Heart right ventricle (tissue), 16 donors: ENCODE results near the gene LARGE1. TPM values are rescaled to one million over a fixed set of nuclear protein-coding genes. Genes with fewer than 3 reads are reported as not detected.

ENCODE experiments used
- ATAC-seq, 8 donors: fragments of 200-7000 bp; cut with Tn5 transposase; one replicate each; pipeline ENCODE4 v1.9.1; 2020; ENCODE audit warnings: mild to moderate bottlenecking in 8 of 8, moderate library complexity in 8 of 8, moderate number of reproducible peaks in 1 of 8
- DNase-seq, 2 donors: peaks; one replicate each; pipeline ENCODE4 v3.0.0-alpha.2; 2020
- H3K27ac ChIP-seq, 10 donors: fragments of 200-600 bp; sonication (generic) in 2 of 10; one replicate each; pipeline versions ENCODE4 v1.5.0 to v1.8.0; 2020 to 2022; ENCODE audit warnings: mild to moderate bottlenecking in 3 of 10
- H3K27me3 ChIP-seq, 7 donors: fragments of 200-600 bp; one replicate each; pipeline ENCODE4 v1.8.0; 2021 to 2022; ENCODE audit warnings: mild to moderate bottlenecking in 2 of 7
- H3K36me3 ChIP-seq, 9 donors: fragments of 200-600 bp; sonication (generic) in 1 of 9; one replicate each; pipeline versions ENCODE4 v1.5.0 to v1.8.0; 2020 to 2022; ENCODE audit warnings: mild to moderate bottlenecking in 2 of 9
- H3K4me1 ChIP-seq, 9 donors: fragments of 200-600 bp; sonication (generic) in 1 of 9; one replicate each; pipeline versions ENCODE4 v1.5.0 to v1.8.0; 2020 to 2022; ENCODE audit warnings: mild to moderate bottlenecking in 4 of 9
- H3K4me3 ChIP-seq, 10 donors: fragments of 200-600 bp; sonication (generic) in 2 of 10; one replicate each; pipeline versions ENCODE4 v1.5.0 to v1.8.0; 2020 to 2022; ENCODE audit warnings: mild to moderate bottlenecking in 7 of 10, moderate library complexity in 2 of 10
- H3K9me3 ChIP-seq, 11 donors: fragments of 200-600 bp in 10 of 11; sonication (generic) in 2 of 11; one replicate each; pipeline versions ENCODE4 v1.5.0 to v1.8.0; 2013 to 2022; ENCODE audit warnings: mild to moderate bottlenecking in 2 of 11, control low read depth in 1 of 11, moderate library complexity in 1 of 11
- WGBS, 2 donors: extraction: QIAGEN DNeasy Blood & Tissue Kit; methylation state at CpG; one replicate each; pipeline ENCODE4 v1.1.7; 2013; ENCODE audit warnings: inconsistent platforms in 1 of 2; 5-methylcytosine and 5-hydroxymethylcytosine counted together
- intact Hi-C, 10 donors: fragments of 100-400 bp; cut with DNase I; formaldehyde crosslinking; loops; one replicate each; pipeline versions ENCODE4 v1.11.1 to v1.14.2; 2022
- polyA plus RNA-seq, 2 donors: library from polyadenylated mRNA; stranded (reverse); fragments of 200-250 nt; gene quantifications; one replicate each; pipeline ENCODE4 v1.2.3, GENCODE V29; 2013
- total RNA-seq, 10 donors: library from RNA; stranded (reverse); fragmentation: NEBNext Ultra II Directional in 3 of 10; extraction: Animal tissue kit (Norgen Biotek cat#: 25700) in 3 of 10; gene quantifications; one replicate each; pipeline versions ENCODE4 v1.2.1 to v1.2.4, GENCODE V29; 2021 to 2023
- TF ChIP-seq, protein P1 (sequence below), 9 donors: fragments of 200-600 bp; sonication (generic) in 2 of 9; IDR thresholded peaks; one replicate each; pipeline versions ENCODE4 v1.5.0 to v1.8.0; 2021 to 2022; ENCODE audit warnings: antibody characterized with exemption in 9 of 9, mild to moderate bottlenecking in 5 of 9, moderate library complexity in 1 of 9
- donor health status: Arrhythmogenic right ventricular cardiomyopathy.
- donor health status: ischemic (EF 13 %, LVEDD 7.1; RV severe dilation, severe dysfunction).
- donor health status: healthy with polysubstance abuse.
- donor health status: DM: no; HTN: yes; CAD: no.
- donor health status: DM: no; HTN: no; CAD: no.
- donor health status: ischemic (EF 25% LVEDD 6.9; RV normal size, moderate dysfunction).
- donor health status: ischemic (EF 25% LVEDD 5.7; RV mildly dilated, moderate dysfunction).
- donor health status: healthy.
- donor health status: DM: yes; HTN: yes; CAD: no.
- donor health status: Ischemic cardiomyopathy.
- donor health status: ischemic (EF 35%, LVEDD 5.7; RV mildly dilated, moderate dysfunction).
- donor health status: nonischemic (EF 11% LVEDD 7.7; RV severe dilation, severe dysfunction).
- donor health status: DM: yes; HTN: yes; CAD: no.
- donor health status: PGD.
- donor health status: ischemic (EF 29% LVEDD 5.4; RV normal size, mild dysfunction).
- donor health status: nonischemic (EF 23%, LVEDD 6.1; RV moderate dilation, normal function).

The LARGE1 gene
- total and polyA plus RNA-seq, 12 donors: 33.7 to 184 (median 144) TPM

DNA sequence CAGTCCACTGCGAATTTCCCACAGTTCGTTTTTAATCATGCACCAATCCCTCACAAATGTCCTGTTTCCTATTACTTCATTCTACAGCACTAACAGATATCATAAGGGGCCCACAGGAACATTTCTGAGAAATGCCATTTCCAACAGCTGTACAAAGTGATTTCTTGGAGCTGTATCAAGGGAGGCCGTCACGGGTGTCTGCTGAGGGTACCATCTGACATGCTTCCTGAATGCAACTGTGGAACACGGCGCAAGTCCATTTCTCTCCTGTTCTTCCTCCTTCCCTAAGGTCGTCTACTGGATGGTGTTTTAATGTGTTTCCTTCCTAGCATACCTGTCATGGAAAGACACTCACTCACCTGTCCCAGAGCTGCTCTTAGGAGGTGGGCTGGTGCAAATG lies 320.7 kb downstream of the LARGE1 start:
- intact Hi-C loops: loop anchor here in 1 of 10 donors (10.0 kb wide), 1 partner anchor 315 kb away; no protein-coding TSS in a partner anchor
- DNase-seq: no peak
- Histone ChIP-seq H3K9me3 (no peaks in the 10 kb centered on the region), H3K36me3 (peaks cover 0 to 20% (median 0%) of the 10 kb centered on the region in 9 donors), H3K4me1 (peaks cover 0 to 23% (median 5%) of the 10 kb centered on the region in 9 donors), H3K27me3 (no peaks in the 10 kb centered on the region), H3K4me3 (no peak overlapping the region), H3K27ac (no peak overlapping the region)
- TF ChIP-seq, protein P1, sequence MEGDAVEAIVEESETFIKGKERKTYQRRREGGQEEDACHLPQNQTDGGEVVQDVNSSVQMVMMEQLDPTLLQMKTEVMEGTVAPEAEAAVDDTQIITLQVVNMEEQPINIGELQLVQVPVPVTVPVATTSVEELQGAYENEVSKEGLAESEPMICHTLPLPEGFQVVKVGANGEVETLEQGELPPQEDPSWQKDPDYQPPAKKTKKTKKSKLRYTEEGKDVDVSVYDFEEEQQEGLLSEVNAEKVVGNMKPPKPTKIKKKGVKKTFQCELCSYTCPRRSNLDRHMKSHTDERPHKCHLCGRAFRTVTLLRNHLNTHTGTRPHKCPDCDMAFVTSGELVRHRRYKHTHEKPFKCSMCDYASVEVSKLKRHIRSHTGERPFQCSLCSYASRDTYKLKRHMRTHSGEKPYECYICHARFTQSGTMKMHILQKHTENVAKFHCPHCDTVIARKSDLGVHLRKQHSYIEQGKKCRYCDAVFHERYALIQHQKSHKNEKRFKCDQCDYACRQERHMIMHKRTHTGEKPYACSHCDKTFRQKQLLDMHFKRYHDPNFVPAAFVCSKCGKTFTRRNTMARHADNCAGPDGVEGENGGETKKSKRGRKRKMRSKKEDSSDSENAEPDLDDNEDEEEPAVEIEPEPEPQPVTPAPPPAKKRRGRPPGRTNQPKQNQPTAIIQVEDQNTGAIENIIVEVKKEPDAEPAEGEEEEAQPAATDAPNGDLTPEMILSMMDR (IDR thresholded peaks at IDR 0.05): no peak
- WGBS, 2 donors: 59 to 63% methylated on average over 7 of the region's 7 CpGs
- ATAC-seq: peak in 4 of 8 donors; percentile 19 to 74 (median 44)

DNA sequence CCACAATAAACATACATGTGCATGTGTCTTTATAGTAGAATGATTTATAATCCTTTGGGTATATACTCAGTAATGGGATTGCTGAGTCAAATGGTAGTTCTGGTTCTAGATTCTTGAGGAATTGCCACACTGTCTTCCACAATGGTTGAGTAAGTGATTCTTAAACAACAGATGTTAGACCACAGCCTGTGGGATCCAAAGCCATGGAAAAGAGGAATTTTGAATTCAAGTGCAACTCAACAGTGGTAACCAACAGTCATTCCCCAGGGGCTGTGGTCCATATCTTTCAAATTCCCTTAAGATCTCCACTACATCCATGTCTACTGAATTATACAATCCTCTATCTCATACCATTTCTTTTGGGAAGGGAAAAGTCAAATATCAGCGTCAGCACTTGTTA lies 321.5 kb downstream of the LARGE1 start:
- peaks cover 0 to 14% (median 0%) of the 10 kb centered on the region in 9 donors for H3K36me3 ChIP-seq
- WGBS, 2 donors: 83 to 89% methylated on average over 1 of the region's 1 CpG
- H3K9me3 ChIP-seq: no peaks in the 10 kb centered on the region
- intact Hi-C loops: loop anchor here in 1 of 10 donors (10.0 kb wide), 1 partner anchor 316 kb away; no protein-coding TSS in a partner anchor
- ATAC-seq (no peak), DNase-seq (no peak)
- no peak overlapping the region for H3K4me3 ChIP-seq
- TF ChIP-seq, protein P1 (IDR thresholded peaks at IDR 0.05): no peak
- no peak overlapping the region for H3K27ac ChIP-seq
- no peaks in the 10 kb centered on the region for H3K27me3 ChIP-seq
- peaks cover 0 to 19% (median 5%) of the 10 kb centered on the region in 9 donors for H3K4me1 ChIP-seq

DNA sequence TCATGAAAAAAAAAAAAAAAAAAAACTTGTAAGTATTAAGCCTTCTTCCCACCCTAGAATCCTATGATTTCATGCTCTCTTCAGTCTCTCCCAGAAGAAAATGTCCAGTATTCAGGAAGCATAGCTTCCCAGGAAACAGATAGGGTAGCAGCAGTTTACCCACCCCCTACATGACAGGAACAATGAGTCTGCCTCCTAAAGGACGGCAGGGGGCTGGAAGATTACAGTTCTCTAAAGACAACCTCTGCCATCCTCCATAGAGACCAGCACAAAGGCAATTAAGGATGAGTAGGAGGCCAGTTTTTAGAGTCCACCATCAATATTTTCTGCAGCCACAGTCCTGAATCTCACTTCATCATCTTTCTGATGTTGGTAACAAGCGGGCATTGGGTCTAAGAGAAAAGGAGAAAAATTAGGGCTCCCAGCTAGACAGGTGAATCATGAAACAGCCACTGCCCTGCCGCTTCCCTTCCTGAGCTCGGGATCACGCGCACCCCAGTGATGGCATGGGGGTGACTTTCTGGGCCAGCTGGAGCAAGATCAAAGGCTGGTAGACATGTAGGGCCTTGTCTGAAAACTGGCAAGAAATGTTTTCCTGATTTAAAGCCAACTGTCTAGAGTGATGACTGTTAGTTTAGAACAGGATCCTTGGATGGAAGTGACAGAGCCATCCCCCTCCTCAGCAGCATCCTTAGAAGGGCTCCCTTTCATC lies 322.8 kb downstream of the LARGE1 start:
- peaks cover 0 to 19% (median 5%) of the 10 kb centered on the region in 9 donors for H3K4me1 ChIP-seq
- H3K4me3 ChIP-seq: no peak overlapping the region
- no peaks in the 10 kb centered on the region for H3K27me3 ChIP-seq
- TF ChIP-seq, protein P1 (IDR thresholded peaks at IDR 0.05): no peak
- H3K9me3 ChIP-seq: no peaks in the 10 kb centered on the region
- WGBS, 2 donors: 71 to 79% methylated on average over 6 of the region's 6 CpGs
- ATAC-seq (peak in 6 of 8 donors; percentile 47 to 75 (median 56)), DNase-seq (peak in 1 of 2 donors; percentile 12)
- H3K27ac ChIP-seq: no peak overlapping the region
- peaks cover 0 to 5% (median 0%) of the 10 kb centered on the region in 9 donors for H3K36me3 ChIP-seq
- intact Hi-C loops: loop anchor here in 1 of 10 donors (10.0 kb wide), 1 partner anchor 317 kb away; no protein-coding TSS in a partner anchor

DNA sequence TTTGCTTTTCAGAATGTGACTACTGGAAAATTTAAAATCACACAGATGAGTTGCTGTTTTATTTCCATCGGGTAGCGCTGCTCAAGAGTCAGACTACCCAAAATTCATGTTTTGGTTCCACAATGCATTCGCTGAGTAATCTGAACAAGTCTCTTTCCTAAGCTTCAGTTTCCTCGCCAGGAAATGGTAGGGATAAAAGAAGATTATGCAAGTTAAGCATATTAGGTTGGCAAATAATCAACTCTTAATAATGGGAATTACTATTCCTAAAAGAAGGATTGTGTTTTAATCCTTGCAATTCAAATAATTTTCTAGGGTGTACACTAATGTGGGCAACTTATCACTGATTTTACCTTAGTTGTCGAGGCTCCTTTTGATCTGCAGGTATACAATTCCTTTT lies 326.5 kb downstream of the LARGE1 start:
- H3K9me3 ChIP-seq: no peaks in the 10 kb centered on the region
- 95 to 97% methylated on average over 5 of the region's 5 CpGs for WGBS, 2 donors
- intact Hi-C loops: loop anchor here in 1 of 10 donors (10.0 kb wide), 1 partner anchor 321 kb away; no protein-coding TSS in a partner anchor
- TF ChIP-seq, protein P1 (IDR thresholded peaks at IDR 0.05): no peak
- ATAC-seq (no peak), DNase-seq (no peak)
- peaks cover 0 to 10% (median 0%) of the 10 kb centered on the region in 9 donors for H3K4me1 ChIP-seq
- H3K4me3 ChIP-seq: no peak overlapping the region
- H3K36me3 ChIP-seq: no peaks in the 10 kb centered on the region
- no peak overlapping the region for H3K27ac ChIP-seq
- no peaks in the 10 kb centered on the region for H3K27me3 ChIP-seq
